Progenitor cell of endocrine pancreas (in vitro differentiated cells): Measurements from ENCODE around the gene ADCY10. TPM values are rescaled to one million over a fixed set of nuclear protein-coding genes. Genes with fewer than 3 reads are reported as not detected.
A peak's percentile ranks its signal among the peaks of the same experiment; 100 is the strongest.

ENCODE experiments used
- DNase-seq: peaks from one replicate; pipeline ENCODE4 v3.0.0; 2021; ENCODE audit warnings: low spot score; ENCODE audit not compliant: unreplicated experiment
- H3K27ac Mint-ChIP-seq: 2 replicates; pipeline ENCODE4 v1.8.0; 2021; ENCODE audit warnings: mild to moderate bottlenecking, moderate library complexity, mixed read lengths
- H3K27me3 Mint-ChIP-seq: 2 replicates; pipeline ENCODE4 v1.8.0; 2021; ENCODE audit warnings: mixed read lengths
- H3K36me3 Mint-ChIP-seq: 2 replicates; pipeline ENCODE4 v1.8.0; 2022; ENCODE audit warnings: mixed read lengths; ENCODE audit not compliant: insufficient read depth
- H3K4me1 Mint-ChIP-seq: 2 replicates; pipeline ENCODE4 v1.8.0; 2021; ENCODE audit warnings: low read depth, mixed read lengths
- H3K4me3 Mint-ChIP-seq: 2 replicates; pipeline ENCODE4 v1.8.0; 2021; ENCODE audit warnings: low read depth, mild to moderate bottlenecking, moderate library complexity, mixed read lengths
- H3K9me3 Mint-ChIP-seq: 2 replicates; pipeline ENCODE4 v1.8.0; 2021; ENCODE audit warnings: low read depth, mixed read lengths
- total RNA-seq: library from RNA; stranded (reverse); gene quantifications from 2 replicates; pipeline ENCODE4 v1.2.1, GENCODE V29; 2021
- TF ChIP-seq, protein P1 (sequence below): fragments of 200-600 bp; sonication (generic); IDR thresholded peaks from one replicate; pipeline ENCODE4 v1.5.0; 2021; ENCODE audit warnings: antibody characterized with exemption, mild to moderate bottlenecking; ENCODE audit not compliant: unreplicated experiment

Gene ADCY10
- total RNA-seq, 1 donor from 2014 or later: 0.60 TPM

GRCh38 chr1:167803358-167804207 lies 110.4 kb downstream of the ADCY10 start:
- Mint-ChIP-seq H3K4me3 (no peak overlapping the region), H3K4me1 (peaks cover 11% of the 10 kb centered on the region), H3K27me3 (no peaks in the 10 kb centered on the region), H3K9me3 (peaks cover 7% of the 10 kb centered on the region), H3K36me3 (peaks cover 13% of the 10 kb centered on the region), H3K27ac (peak overlapping the region; percentile 92)
- TF ChIP-seq, protein P1, sequence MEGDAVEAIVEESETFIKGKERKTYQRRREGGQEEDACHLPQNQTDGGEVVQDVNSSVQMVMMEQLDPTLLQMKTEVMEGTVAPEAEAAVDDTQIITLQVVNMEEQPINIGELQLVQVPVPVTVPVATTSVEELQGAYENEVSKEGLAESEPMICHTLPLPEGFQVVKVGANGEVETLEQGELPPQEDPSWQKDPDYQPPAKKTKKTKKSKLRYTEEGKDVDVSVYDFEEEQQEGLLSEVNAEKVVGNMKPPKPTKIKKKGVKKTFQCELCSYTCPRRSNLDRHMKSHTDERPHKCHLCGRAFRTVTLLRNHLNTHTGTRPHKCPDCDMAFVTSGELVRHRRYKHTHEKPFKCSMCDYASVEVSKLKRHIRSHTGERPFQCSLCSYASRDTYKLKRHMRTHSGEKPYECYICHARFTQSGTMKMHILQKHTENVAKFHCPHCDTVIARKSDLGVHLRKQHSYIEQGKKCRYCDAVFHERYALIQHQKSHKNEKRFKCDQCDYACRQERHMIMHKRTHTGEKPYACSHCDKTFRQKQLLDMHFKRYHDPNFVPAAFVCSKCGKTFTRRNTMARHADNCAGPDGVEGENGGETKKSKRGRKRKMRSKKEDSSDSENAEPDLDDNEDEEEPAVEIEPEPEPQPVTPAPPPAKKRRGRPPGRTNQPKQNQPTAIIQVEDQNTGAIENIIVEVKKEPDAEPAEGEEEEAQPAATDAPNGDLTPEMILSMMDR: peak; percentile 89
- DNase-seq: peak; percentile 66

DNA sequence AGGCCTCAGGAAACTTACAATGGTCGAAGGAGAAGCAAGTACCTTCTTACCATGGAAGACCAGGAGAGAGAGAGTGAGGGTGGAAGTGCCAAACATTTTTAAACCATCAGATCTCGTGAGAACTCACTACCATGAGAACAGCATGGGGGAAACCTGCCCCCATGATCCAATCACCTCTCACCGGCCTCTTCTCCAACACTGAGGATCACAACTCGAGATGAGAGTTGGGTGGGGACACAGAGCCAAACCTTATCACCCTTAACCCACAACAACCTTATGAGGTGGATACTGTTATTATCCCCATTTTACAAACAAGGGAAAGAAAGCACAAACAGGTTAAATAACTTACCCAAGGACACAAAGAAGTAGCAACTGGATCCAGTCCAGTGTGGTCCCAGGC lies 111.7 kb downstream of the ADCY10 start:
- Mint-ChIP-seq H3K4me1 (peaks cover 15% of the 10 kb centered on the region), H3K27ac (no peak overlapping the region), H3K27me3 (no peaks in the 10 kb centered on the region), H3K4me3 (no peak overlapping the region), H3K9me3 (peaks cover 7% of the 10 kb centered on the region), H3K36me3 (peaks cover 11% of the 10 kb centered on the region)
- TF ChIP-seq, protein P1: no peak
- no peak for DNase-seq

DNA sequence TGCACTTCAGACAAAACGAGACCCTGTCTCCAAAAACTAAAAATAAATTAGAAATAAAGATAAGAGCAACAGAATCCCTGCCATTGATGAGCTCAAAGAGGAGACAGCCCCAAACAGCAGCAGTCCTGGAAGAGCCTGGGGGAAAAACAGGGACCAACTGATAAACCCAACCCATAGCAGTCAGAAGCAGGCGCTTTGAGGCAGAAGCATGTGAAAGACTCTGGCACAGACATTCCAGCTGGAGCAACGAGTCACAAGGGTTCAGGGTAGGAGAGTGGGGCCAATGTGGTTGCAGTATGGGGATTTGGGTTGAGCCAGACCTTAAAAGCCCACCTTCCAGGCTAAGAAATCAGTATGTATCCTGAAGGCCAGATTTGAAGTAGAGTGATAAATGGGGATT lies 113.7 kb downstream of the ADCY10 start:
- no peak overlapping the region for H3K4me3 Mint-ChIP-seq
- peak overlapping the region; percentile 11 for H3K27ac Mint-ChIP-seq
- H3K9me3 Mint-ChIP-seq: peaks cover 7% of the 10 kb centered on the region
- H3K27me3 Mint-ChIP-seq: no peaks in the 10 kb centered on the region
- TF ChIP-seq, protein P1: no peak
- H3K4me1 Mint-ChIP-seq: peaks cover 24% of the 10 kb centered on the region
- DNase-seq: no peak
- H3K36me3 Mint-ChIP-seq: peaks cover 13% of the 10 kb centered on the region

DNA sequence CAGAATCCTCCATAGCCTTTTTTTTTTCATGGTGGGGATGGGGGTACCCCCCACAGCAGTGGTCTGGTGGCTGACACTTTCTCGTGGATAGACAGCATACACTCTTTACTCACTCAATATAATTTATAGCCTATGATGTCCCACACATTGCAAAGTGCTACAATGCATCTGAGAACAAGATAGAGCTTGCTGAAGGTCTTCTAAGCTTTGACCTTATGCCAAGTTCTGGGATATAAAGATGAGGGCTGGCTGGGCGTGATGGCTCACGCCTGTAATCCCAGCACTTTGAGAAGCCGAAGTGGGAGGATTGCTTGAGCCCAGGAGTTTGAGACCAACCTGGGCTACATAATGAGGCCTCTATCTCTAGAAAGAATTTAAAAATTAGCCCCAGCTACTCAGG lies 114.2 kb downstream of the ADCY10 start:
- no peaks in the 10 kb centered on the region for H3K27me3 Mint-ChIP-seq
- TF ChIP-seq, protein P1: no peak
- no peak overlapping the region for H3K4me3 Mint-ChIP-seq
- peaks cover 7% of the 10 kb centered on the region for H3K9me3 Mint-ChIP-seq
- no peak overlapping the region for H3K27ac Mint-ChIP-seq
- no peak for DNase-seq
- peaks cover 13% of the 10 kb centered on the region for H3K36me3 Mint-ChIP-seq
- H3K4me1 Mint-ChIP-seq: peaks cover 24% of the 10 kb centered on the region

DNA sequence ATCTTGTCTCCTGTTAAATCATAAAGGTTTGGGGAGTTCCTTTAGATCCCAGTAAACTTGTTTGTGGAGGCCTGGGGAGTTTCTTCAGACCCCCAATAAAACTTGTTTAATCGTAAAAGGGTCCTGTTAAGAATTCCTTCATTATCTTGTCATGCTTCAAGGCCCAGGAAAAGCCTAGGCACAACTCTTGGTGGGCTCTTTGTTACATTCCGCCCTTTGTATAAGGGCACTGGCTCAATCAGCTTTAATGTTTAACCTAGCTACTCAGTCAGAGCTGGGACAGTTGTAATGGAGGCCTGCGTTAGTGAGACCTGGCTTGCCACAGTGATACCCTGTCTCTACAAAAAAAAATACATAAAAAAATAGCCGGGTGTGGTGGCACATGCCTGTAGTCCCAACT lies 115.0 kb downstream of the ADCY10 start:
- peaks cover 24% of the 10 kb centered on the region for H3K4me1 Mint-ChIP-seq
- TF ChIP-seq, protein P1: no peak
- no peak overlapping the region for H3K4me3 Mint-ChIP-seq
- H3K36me3 Mint-ChIP-seq: peaks cover 16% of the 10 kb centered on the region
- H3K27me3 Mint-ChIP-seq: no peaks in the 10 kb centered on the region
- no peak for DNase-seq
- H3K27ac Mint-ChIP-seq: peak overlapping the region; percentile 92
- H3K9me3 Mint-ChIP-seq: peaks cover 7% of the 10 kb centered on the region
